ENCODE data around the gene ZSWIM6. TPM values are rescaled to one million over a fixed set of nuclear protein-coding genes. Genes with fewer than 3 reads are reported as not detected.

ZSWIM6 gene
- total RNA-seq, 1 donor from 2014 or later = 21.2 TPM

DNA sequence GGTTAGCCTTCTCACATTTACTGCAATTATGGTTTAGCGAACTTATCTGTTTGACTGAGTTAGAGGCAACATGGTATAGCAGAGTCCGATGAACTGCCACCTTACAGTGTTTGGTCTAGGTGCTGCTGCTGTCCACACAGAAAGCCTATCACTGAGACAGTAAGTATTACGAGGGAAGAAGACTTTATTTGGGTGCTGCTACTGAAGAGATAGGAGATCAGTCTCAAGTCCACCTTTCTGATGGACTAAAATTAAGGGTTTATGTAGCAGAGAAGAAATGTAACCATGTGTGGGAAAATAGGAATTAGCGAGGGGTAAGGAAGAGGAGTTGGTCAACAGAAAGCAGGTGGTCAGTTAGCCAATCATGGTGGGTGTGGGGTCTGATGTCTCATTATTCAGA lies 109.7 kb downstream of the ZSWIM6 start:
- no peak for DNase-seq (ENCODE audit: low spot score)

GRCh38 chr5:61447780-61448495 lies 115.9 kb downstream of the ZSWIM6 start:
- DNase-seq (ENCODE audit: low spot score) = no peak

DNA sequence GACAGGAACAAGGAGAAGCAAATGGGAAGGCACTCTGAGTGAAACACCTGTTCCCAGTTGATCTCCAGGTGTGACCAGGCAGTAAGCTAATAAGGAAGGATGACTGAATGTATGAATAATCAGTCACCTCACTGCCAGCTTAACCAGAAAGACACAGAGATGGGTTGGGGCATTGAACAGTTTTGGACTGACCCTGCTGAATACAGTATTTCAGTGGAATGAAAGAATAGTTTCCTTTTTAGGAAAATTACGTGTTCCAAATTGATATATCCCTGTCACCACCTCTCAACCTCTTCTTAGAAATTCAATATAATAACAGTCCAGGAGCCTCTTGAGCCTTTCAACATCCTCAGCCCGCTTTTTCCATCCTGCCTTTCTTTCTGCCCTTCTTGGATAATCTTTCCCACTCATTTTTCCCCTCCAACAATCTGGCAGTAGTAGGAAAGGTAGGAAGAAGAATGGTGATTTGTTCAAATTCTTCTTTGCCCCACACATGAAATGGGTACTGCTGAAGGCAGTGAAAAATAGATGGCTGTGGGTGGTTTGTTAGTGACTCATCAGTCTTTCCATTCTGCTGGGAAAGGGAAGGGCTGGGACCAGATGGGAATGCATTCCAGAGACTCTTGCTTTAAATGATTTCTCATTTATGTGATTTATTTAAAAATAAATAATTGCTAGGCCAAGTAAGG lies 117.9 kb downstream of the ZSWIM6 start:
- peak; percentile 70 for DNase-seq (ENCODE audit: low spot score)

- peak; percentile 59 for DNase-seq (ENCODE audit: low spot score)
Observed at GRCh38 chr5:61450493-61451279, 118.6 kb downstream of the ZSWIM6 start.

DNA sequence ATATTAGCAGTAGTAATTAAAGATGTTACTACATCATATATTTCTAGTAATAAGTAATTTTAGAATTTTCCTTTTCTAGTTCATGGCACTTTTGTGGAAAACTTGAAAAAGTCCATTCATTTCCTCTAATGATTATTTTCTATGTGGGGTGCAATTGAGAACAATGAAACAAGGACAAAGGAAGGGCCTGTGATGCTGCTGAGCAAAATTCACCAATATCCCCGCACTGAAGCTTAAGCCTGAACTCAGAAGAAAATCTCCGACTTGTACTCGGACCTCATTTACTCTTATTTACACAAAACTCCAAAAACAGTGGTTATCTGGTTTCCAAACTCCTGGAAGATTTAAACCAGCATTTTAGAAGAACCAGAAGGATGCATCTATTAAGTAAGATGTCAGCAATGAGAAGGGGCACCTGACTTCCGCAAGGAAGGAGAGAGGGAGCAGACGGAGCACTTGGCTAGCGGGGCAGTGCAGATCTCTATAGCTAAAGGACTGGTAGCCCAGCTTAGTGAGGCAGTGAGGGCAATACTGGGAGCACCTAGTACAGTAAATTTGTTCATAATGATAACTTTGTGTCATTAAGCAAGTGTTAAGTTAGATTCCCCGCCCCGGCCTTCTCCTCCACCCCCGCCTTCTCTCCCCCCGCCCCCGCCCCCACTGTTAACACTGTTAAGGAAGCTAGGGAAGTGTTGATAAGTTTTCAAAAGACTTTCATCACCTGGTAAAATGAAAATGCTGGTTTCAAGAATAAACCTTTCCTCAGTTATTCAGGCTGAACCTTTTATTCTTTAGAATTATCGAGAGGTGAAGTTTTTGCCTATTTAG lies 123.3 kb downstream of the ZSWIM6 start:
- DNase-seq (ENCODE audit: low spot score) = no peak

- no peak for DNase-seq (ENCODE audit: low spot score)
Observed at GRCh38 chr5:61460471-61460870, 128.4 kb downstream of the ZSWIM6 start.

DNA sequence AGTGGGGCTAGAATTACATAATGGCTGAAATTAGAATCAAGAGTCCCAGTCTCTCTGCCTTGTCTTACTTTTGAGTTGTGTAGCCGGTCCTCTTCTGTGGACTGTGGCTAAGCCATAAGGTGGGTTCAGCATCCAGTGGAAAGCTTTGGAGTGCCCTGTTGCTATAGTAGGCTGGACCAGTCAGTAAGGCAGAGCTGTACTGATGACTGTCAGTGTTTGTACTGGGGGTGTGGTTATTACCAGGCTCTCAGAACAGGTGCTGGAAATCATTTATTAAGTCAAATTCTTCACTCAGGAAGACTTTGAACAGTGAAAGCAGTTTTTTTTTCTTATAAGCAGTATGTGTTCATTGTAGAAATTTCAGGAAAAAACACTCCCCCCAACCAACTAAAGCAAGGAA lies 129.4 kb downstream of the ZSWIM6 start:
- DNase-seq (ENCODE audit: low spot score) = no peak

- DNase-seq (ENCODE audit: low spot score) = no peak
Observed at GRCh38 chr5:61461926-61462325, 129.9 kb downstream of the ZSWIM6 start.

- peak; percentile 69 for DNase-seq (ENCODE audit: low spot score)
Observed at GRCh38 chr5:61463596-61463995, 131.5 kb downstream of the ZSWIM6 start.

GRCh38 chr5:61464512-61464911 lies 132.5 kb downstream of the ZSWIM6 start:
- no peak for DNase-seq (ENCODE audit: low spot score)

DNA sequence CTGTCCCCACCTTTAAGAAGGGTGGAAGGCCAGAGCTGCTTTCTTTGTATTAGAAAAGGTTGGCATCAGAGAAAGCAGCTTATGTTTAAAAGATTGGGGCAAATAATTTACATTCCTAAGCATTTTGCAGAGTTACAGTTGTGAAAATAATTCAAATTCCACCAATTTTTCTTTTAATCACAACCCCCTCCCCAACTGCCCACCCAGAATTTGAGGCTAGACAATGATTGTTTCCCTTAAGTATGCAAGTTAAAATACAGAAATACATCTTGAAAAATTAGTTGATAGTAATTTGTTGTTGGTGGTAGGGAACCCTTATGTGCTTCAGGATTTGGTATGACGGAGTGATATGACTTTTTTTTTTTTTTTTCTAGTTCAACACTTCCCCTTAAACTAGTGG lies 133.0 kb downstream of the ZSWIM6 start:
- no peak for DNase-seq (ENCODE audit: low spot score)

DNA sequence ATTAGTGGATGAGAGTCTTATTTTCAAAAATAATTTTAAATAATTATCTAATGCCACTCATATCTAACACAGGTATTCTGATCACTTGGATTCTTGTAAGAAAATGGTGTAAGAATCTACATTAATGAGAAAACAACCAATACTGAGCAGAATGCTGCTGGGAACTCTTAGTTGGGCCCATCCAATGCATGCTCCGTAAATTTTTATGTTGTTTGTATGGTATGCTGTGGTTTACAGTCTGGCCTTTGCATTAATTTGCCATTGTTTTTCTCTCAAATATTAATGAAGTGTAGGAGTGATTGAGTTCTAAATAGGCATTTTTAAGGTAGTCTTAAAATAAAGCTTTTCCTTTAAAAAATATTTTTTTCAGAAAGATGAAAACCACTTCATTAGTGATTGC lies 133.4 kb downstream of the ZSWIM6 start:
- DNase-seq (ENCODE audit: low spot score) = no peak

- DNase-seq (ENCODE audit: low spot score) = no peak
Observed at GRCh38 chr5:61466017-61466416, 134.0 kb downstream of the ZSWIM6 start.

DNA sequence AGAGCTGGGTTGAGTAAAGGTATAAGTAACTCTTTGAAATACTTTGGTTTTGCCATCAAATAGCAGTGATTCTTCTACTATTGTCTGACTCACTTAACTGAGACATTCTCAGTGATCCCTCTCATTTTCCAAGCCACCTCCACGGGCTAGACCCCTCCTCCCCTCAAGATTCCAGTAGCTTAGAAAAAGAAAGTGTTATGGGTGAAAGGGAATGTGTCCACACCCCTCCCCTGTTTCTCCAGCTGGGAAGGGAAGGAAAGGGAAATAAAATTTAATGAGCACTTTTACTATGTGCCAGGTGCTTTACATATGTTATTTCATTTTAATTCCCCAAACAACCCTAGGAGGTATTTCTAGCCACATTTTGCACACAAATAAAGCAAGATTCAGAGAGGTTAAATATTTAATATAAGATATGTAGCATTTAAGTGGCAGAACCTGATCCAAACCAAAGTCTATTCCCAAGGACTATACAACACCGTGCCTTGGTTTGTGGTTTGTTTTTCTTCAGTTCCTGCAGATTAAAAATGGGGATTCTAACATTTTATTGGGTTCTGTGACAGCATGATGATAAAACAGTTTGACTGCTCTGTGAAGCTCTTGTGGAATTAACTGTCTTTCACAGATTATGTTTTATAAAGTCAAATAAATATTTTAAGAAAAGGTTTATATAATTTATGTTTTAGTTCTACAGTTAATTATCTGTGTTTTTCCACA lies 135.9 kb downstream of the ZSWIM6 start:
- peak; percentile 18 for DNase-seq (ENCODE audit: low spot score)

DNA sequence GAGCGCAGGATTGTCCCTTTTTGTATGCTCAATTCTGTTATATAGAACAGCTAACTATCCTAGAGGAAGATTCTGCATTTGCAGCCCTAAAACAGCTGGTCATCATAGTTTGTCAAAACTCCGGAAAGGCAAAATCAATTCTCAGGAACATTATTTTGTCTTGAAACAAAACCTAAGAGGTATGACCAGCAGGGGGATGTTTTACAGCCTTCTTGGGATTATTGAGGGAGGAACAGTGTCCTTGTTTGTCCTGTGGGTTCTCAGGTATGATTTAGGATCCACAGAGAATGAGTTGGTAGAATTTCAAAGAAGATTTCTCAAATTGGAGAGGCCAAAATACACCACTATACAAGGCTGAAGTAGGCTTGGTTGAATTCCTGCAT lies 136.4 kb downstream of the ZSWIM6 start:
- DNase-seq (ENCODE audit: low spot score) = no peak

DNA sequence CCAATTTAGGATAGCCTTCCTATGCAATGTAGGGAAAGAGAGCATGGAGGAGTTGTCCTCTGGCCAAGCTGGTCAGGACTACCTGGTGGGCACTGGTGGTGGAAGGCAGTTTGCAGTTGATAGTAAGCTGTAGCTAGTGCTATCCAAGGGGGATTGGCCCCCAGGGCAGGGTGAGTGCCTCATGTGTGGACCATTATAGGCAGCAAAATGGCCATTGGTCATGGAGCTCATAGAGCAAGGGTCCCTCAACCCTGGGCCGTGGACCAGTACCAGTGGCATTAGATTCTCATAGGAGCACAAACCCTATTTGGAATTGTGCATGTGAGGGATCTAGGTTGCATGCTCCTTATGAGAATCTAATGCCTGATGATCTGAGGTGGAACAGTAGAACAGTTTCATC lies 139.3 kb downstream of the ZSWIM6 start:
- DNase-seq (ENCODE audit: low spot score) = no peak

DNA sequence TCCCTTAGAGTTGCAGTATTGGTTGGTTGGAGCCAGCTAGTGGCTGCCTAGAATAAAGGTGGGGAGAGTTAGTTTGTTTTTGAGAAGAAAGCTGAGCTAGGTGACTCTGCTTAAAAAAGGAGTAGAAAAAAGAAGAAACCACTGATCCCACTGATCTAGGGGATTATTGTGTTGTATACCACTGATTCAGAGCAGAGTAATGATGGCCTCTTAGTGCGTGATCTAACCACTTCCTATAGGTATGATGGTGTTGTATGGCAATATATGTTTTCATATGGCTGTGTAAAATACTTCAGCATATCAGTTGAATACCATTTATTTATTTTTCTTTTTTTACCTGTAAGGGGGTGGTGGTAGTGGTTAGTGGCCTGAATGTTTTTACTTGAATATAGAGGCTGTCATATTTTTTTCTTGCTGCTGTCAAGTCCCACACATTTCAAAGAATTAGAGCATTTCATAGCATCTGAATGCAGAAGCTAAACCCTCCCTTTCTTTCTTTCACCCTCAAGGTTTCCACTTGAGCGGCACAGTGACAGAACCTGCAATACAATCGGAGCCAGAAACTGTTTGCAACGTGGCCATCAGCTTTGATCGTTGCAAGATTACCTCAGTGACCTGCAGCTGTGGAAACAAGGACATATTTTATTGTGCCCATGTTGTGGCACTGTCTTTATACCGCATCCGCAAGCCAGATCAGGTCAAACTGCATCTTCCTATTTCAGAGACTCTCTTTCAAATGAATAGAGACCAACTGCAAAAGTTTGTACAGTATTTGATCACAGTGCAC lies 140.3 kb downstream of the ZSWIM6 start:
- DNase-seq (ENCODE audit: low spot score) = no peak

DNA sequence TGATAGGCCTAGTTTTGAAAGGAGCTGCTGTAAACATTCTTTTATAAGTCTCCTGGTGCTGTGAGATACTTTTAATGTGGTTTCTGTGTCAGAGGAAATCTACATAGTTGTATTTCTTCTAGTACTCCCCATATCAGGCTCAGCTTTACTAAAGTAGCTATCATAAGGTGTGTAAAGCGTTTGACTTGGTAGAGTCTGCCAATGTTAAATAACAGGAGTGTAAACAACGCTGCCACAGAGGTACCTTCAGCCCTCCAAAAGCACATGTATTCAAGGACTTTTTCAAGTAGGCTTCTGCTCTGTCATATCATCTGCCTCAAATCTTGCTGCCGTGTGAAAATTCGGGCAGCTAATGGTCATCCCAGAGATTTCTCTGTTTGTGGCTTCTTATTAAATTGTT lies 142.7 kb downstream of the ZSWIM6 start:
- no peak for DNase-seq (ENCODE audit: low spot score)

DNA sequence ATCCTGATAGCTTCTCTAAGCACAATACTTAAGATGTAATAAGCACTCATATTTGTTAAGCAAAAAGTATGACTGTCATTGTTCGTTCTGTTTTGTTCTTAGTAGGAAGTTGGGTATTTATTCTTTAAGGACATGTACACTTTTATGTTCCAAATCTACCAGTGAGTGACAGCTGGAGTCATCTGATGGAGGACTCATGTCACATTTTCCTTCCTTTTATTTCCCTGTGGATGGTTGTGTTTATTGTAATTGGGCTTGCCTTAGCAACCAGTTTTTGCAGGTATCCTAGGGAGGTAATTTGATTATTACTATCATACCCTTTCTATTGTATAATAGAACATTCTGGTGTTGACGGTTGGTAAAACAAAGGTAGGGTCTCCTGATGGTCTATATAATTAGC lies 145.7 kb downstream of the ZSWIM6 start:
- DNase-seq (ENCODE audit: low spot score) = no peak

Data from umbilical cord (tissue), 2 donors.